ENCODE results near the gene APOL6. TPM values are rescaled to one million over a fixed set of nuclear protein-coding genes. Genes with fewer than 3 reads are reported as not detected.

Gene APOL6, protein sequence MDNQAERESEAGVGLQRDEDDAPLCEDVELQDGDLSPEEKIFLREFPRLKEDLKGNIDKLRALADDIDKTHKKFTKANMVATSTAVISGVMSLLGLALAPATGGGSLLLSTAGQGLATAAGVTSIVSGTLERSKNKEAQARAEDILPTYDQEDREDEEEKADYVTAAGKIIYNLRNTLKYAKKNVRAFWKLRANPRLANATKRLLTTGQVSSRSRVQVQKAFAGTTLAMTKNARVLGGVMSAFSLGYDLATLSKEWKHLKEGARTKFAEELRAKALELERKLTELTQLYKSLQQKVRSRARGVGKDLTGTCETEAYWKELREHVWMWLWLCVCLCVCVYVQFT
- 12.1 and 14.6 TPM in 2 replicates for total RNA-seq

DNA sequence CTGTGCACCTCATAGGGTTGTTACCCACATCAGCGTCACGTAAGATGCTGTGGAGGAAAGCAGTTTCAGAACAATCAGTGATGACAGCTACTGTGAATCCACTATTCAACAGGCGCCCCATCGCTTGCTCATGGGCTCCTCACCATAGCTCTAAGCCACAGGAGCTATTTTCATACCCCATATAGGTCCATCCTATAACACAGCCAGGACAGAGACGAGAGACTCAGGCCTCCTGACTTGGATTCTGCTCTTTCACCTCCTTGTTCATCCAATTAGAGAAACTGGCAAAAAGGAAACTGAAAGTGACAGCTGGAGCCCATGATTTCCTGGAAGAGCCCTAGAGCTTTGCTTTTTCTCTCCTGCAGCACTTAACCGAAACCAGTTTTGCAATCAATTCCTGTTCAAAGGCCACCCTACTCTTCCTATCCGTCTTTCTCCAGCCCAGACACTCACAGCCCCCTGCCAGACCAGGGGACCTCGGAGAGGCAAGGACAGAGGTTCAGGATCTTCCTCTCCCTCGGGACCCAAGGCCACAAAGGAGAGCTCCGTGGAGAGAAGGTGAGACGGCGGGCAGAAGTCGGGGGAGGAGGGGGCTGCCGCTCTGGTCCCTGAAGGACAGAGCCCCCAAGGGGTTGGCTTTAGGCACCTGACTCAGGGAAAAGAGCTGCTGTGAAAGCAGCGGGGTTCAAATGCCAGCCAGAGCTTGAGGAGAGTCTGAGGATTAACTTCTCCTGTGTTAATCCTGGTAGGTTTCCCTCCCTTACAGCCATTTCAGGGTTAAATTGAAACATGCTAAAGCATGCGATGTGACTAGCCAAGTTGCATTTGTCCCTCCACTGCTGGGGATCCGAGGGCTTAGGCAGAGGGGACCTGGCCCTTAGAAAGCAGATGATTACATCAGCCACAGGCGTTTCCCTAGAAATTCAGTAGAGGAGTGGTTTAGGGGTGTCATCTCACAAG lies at the start of gene APOL6:
TSS of gene APOL6 (plus strand) at position 381 of the 960 bp plus-strand sequence. CDS start 7,980 bp downstream, outside the sequence.
- peak; percentile 61 for DNase-seq

DNA sequence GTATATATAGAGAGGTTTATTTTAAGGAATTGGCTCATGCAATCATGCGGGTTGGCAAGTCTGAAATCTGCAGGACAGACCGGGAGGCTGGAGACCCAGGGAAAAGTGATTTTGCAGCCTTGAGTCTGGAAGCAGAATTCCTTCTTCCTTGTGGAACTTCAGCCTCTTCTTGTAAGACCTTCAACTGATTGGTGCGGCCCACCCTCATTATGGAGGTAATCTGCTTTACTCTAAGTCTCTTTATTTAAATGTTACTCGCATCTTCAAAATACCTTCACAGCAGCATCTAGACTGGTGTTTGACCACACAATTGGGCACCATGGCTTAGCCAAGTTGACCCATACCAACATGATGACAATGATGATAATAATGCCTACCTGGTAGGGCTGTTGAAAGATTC lies 48.9 kb upstream of the APOL6 start:
- DNase-seq: no peak

DNA sequence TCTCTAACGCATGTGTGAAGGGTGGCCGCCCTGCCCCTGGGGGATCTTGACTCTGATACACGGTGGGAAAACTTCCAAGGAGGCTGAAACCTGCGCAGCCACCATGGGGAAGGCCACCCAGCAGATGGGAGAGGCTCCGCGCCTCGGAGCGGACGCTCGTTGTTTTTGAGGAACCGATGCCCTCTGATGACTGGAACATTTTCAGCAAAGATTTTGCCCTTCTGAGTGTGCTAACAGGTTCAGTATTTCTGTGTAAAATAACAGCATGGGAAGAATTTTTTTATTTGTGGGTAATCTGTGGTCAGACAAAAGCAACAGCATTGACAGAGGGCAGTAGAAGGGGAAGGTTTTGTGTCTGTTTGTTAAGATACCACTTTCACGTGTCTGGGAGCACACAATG lies 47.8 kb upstream of the APOL6 start:
- no peak for DNase-seq

DNA sequence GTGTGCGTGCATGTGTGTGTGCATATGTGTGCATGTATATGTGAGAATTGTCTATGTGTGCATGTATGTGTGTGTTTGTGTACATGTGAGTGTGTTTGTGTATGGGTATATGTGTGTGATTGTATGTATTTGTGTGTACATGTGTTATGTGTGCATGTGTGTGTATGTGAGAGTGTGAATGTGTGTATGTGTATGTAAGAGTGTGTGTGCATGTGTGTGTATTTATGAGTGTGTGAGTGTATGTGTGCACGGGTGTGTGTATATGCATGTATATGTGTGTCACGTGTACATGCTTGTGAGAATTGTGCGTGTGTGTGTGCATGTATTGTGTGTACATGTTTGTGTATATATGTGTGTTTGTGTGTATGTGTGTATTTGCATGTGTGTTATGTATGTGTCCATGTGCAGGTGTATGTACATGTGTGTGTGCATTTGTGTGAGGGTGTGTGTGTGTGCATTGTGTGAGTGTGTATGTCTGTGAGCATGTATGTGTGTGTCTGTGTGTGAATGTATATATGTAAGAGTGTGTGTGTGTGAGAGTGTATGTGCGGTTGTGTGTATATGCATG lies 47.1 kb upstream of the APOL6 start:
- DNase-seq: no peak

DNA sequence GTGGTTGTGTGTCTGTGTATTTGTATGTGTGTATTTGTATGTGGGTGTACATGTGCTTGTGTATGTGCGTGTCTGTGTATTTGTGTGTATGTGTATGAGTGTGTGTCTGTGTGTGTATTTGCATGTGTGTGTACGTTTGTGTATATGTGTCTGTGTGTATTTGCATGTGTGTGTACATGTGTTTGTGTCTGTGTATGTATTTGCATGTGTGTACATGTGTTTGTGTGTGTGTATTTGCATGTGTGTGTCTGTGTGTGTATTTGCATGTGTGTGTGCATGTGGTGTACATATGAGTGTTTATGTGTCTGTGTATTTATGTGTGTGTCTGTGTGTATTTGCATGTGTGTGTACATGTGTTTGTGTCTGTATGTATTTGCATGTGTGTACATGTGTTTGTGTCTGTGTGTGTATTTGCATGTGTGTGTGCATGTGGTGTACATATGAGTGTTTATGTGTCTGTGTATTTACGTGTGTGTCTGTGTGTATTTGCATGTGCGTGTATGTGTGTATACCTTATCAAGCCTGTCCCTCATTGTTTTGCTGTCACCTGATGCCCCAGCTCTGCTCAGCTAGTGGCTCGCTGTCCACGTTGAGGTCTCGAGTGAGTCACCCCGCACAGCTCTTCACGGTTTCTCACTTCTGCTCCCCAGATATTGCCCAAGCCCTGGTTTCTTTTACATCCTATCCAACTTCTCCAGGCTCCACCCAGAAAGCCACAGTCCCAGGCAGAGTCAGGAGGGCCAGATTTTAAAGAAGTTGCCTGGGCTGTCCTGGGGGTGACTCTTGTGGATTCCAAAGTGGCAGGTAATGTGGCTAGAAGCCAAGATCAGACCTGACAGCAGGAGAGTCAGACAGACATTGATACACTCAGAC lies 46.3 kb upstream of the APOL6 start:
- no peak for DNase-seq

DNA sequence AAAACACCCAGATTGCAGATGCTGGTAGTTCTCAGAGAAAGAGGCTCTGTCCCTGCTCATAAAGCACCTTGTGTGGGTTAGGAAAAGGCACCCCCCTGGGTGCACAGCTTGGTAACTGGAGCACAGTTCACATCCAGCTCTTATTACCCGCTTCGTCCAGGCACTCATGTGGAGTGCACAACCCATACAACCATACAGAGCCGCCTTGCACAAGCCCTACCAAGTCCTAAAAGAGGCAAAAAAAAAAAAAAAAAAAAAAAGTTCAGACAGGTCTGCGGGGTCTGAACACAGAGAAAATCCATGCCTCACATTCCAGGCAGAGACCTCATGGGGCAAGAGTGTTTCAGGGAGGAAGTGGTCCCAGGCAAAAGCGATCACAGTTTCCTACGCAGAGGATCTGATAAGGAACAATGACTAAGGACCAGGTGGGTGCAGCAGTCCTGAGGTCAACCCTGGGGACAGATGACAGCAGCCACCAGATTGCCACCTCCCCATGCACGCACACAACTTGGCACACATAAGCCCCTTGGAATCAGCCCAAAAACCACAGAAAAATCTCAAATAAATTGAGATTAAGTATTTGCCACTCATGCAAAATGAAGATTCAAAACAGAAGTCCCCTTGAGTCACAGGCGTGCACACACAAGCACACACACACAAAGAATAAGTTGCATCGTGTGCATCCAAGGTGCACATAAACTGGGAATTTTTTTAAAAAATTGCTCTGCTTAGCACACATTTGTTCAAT lies 43.5 kb upstream of the APOL6 start:
- DNase-seq: no peak

DNA sequence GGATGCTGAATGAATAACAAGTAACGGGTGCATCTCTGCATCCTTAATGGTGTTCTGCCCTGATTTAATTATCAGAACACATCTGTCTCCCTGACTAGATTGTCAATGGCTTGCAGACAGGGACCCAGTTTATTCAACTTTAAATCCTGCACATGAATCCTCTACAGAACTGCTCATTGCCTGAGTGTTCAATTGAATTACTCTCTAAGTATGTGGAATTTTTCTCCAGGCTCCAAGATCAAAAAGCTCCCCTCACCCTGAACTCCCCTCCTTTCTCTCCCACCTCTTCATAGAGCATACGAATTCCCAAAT lies 42.9 kb upstream of the APOL6 start:
- no peak for DNase-seq

DNA sequence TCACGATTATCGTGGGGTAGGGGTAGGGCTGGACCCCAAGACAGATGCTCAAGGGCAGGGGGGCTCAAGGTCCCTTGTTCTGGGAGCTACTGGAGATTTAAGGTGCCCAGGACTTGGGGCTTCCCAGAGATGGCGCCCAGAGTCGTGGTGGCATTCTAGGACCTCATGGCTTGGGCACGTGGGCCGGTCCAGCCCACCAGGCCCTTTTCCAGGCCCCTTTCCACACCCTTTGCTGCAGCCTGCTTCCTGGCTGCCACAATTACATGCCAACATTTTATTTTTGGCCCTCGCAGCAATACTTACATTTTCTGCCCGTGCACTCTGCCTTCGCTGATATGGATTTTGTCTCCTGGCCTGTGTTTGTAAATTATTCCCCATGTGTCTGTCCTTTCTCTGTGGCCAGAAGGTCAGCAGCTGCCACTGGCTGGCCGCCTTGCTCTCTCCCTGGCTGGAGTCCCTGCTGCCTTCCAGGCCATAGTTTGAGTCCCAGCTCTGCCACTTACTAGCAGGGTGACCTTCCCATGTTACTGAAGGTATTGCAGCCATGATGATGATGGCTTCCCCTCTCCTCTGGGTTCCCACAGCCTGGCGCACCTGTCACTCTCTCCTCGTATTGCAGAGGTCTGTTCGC lies 42.3 kb upstream of the APOL6 start:
- no peak for DNase-seq

DNA sequence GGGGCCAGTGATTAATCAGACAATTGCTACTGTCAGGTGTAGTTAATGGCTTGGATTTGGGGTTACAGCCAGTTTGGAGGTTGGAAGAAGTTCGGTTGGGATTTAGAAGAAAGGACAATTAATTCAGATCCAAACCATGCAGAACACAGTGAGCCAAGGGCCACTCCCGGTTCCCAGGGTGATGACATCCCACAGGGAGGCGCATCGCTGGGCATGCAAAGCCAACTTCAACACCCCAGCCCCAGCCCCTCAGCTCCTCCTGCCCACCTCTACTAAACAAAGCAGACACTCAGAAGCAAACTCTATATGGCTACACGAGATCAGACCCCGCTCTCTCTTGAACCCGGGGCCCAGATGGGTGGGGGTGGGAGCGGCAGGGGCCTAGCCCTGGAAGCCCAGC lies 41.3 kb upstream of the APOL6 start:
- DNase-seq: no peak

DNA sequence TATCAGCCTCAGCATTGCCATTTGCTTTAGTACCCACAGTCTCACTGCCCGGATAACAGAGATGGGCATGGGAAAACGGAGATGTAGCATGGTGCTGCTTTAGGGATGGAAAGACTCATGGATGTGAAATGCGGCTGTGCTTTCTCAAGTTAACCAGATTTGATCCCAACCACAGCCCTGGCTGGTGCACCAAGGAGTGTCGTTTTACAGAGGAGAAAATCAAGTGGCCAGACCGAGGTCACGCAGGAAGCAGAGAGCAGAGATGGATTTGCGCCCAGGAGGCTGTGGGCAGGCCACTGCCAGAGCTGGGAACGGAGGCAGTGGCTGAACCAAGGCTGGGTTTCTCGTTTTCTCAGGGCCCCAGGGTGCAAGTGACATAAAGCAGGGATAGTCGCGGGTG lies 40.2 kb upstream of the APOL6 start:
- no peak for DNase-seq

DNA sequence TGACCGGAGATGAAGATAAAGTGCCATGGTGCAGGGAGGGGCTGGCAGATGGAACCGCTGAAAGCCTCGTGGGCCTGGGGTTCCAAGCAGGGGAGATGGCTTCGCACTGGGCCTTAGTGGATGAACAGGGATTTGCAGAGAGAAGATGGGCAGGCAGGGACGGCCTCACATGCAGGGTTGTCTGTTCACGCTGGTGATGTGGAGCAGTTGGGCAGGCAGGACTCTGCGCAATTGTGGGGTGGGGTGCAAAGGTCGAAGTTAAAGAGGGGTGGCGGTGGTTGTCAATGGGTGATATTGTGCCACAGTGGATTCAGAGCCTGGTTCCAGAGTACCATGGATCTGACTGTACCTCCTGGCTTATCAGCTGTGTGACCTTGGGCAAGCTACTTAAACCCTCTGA lies 39.0 kb upstream of the APOL6 start:
- DNase-seq: no peak

DNA sequence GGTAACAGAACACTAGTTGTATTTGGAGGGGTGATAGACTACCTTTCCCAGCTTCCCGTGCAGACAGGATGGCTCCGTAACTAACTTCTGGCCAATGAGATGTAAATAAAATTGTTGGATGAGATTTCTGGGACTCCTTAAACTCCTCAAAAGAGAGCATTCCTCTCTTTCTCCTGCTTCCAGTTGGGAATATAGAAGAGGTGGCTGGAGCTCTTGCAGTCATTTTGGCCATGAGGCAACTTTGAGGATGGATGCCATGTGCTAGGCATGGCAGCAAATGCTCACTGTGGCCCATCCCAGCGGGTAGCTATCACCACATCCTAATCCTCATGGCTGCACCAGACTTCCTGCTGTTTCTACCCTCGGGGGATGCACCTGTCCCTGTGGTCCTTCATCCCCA lies 38.5 kb upstream of the APOL6 start:
- no peak for DNase-seq

DNA sequence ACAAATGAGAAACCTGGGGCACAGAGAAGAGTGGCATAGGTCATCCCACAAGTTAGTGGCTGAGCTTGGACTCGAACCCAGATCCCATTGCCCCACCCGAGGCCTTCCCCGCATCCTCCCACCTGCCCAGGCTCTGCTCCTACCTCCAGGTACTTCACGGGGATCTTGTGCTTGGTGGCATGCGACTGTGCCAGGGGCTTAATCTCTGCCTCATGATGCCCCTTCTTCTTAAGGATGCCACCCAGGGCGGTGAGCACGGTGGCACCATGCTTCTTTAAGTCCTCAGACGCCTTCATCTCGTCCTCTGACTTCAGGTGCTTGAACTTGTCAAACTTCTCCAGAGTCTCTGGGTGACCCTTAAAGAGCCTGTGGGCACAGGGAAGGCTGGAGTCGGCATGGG lies 37.5 kb upstream of the APOL6 start:
- no peak for DNase-seq

DNA sequence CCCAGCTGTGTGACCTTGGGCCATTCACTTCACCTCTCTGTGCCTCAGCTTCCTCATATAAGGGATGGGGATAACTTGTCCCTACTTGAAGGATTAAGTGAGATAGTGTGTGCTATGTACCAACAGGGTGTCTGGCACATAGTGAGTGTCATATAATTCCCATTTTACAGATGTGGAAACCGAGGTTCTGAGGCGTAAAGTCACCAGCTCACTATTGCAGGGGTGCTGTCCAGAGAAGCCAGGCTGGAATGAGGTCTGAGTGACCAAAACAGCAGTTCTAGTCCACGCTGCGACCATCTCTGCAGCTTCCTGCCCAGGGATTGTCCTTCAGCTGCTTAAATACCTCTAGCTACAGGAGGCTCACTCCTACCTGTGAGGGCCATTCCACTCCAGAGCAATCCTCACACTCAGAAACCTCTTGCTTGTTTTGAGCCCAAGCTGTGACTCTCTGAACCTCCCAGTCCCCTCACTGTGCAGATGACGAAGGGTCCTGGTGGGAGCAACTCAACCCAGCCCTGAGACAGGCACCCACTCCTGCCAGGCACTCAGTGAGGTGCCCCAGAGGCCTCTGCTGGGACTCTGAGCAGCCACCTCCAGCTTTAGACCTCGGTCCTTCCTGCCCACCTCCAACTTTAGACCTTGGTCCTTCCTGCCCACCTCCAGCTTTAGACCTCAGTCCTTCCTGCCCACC lies 36.9 kb upstream of the APOL6 start:
- no peak for DNase-seq

DNA sequence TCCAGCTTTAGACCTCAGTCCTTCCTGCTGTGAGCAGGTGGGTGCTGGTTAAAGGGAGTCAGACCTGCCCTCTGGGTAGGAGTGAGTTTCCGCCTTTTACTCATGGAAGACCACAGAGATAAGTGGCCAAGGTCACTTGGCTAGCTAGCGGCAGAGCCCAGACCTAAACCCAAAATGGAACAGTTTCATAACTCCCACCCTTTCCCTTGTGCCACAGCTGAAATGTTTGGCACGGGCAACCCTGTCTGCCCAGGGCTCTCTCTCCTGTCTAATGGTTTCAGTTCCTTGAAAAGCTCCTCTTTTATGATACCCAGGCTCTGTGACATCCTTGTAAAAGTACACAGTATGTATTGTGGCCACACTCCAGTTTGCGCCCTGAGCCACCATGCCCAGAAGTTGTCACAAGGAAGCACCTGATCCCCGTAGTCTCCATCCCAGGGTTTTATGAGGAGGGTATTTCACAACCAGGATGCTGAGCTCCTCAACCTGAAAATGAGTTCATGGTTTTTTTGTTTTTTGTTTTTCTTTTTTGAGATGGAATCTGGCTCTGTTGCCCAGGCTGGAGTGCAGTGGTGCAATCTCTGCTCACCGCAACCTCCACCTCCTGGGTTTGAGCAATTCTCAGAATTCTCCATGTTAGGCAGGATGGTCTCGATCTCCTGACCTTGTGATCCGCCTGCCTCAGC lies 36.2 kb upstream of the APOL6 start:
- DNase-seq: no peak

DNA sequence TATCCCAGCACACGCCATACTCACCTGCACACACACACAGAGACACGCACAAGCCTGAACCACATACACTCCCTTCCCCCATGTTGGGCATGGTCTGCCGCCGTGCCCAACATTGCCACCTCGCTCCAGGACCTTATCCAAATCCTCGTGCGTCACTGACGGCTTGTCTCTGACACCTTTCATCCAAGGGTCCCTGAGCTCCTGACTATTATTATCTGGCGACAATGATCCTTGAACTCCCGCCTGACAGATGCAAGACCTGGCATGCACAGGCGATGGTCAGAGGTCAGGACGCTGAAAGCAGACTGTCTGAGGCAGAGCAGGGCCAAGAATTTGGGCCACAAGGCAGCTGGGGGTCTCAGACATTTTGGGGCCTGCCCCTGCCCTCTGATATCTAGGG lies 35.3 kb upstream of the APOL6 start:
- DNase-seq: no peak

DNA sequence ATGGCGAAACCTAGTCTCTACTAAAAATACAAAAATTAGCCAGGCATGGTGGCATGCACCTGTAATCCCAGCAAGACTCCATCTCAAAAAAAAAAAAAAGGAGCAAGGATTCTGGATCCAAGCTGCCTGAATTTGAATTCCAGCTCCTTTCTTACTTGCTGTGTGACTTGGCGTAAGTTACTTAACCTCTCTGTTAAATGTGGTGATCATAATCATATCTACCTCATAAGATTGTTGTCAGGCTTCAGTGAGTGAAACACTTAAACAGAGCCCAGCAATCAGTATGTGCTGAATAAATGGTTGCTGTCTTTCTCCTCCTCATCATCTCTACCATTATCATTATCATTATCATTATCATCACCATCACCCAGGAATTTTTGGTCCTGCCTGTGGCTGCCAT lies 33.8 kb upstream of the APOL6 start:
- DNase-seq: no peak

DNA sequence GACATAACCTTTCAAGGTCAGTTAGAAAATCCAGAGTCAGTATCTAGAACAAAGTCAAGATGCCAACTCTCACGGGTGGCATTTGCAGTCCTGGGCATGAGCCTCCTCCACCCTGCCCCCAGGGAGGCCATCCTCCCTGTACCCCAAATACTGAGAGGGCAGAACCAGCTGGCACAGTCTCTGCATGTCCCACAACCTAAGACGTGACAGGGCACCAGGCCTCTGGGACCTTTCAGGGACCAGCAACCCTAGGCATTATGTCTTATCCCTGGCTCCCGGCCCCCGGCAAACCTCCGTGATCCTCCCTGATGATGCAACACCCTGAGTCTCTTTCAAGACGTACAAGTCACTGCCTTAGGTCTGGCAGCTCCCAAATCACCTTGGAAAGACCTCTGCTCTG lies 33.1 kb upstream of the APOL6 start:
- no peak for DNase-seq

DNA sequence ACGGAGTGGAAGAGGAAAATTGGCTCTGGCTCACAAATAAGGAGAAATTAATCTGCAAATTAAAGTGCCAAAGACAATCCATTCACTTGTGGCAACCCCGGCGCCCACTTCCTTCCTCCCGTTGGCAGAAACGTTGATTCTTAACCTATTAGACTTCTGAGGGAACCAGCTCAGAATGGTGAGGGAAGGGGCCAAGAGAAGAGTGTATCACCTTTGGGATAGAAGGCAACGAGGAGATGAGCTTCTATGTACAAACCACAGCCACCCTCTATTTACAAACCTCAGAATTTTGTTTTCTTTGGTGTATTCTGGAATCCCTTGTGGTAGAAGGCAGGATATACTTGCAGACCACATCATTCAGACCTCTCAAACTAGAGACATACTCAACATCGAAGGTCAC lies 32.2 kb upstream of the APOL6 start:
- no peak for DNase-seq

DNA sequence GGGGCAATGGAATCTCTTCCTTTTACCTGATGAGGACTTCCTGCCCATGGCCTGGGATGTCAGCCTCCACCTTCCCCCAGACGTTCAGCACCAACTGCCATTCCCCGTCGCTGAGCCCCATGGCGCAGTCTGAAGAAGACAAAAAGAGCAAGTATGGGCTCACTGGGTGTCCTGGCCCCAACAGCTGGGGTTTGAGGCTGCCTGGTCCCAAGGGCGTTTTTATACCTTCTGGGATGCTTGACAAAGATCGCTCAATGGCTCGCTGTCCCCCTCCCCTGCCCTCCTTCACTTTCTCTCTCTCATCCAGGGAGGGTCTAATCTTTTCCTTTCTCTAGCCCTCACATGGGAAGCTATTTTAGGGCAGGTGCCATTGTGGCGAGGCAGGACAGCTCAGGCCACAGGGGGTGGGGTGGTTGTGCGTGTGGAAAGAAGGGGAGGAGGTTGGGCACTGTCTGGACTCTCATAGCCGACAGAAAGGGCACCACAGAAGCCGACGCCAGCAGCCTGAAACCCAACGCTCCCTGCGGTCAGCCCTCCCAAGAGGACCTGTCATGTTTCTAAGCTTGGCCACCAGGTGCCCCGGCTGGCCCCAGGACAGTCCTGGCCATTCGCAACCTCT lies 31.0 kb upstream of the APOL6 start, which contains the start of gene MB:
TSS of gene MB (minus strand) at position 193 of the 619 bp plus-strand sequence. CDS start at position 121, 72 bp downstream.
- DNase-seq: no peak

All from dermis blood vessel endothelial cell (primary cell).